Fibroblast of lung (primary cell): ENCODE results near the gene COPZ2. TPM values are rescaled to one million over a fixed set of nuclear protein-coding genes. Genes with fewer than 3 reads are reported as not detected.

Source experiments
- DNase-seq, 2 donors: peaks; one replicate each; pipeline versions ENCODE4 v3.0.0 to v3.0.0-alpha.2; 2010; ENCODE audit warnings: low read depth in 2 of 2
- H2AFZ ChIP-seq: 2 replicates; pipeline ENCODE4 v1.5.1; 2012; ENCODE audit warnings: low read length, control low read depth, inconsistent platforms
- H3K27ac ChIP-seq: 2 replicates; pipeline ENCODE4 v1.5.1; 2011; ENCODE audit warnings: low read length, control low read depth; ENCODE audit not compliant: insufficient read depth
- H3K27me3 ChIP-seq: 2 replicates; pipeline ENCODE4 v1.5.1; 2011; ENCODE audit warnings: mild to moderate bottlenecking, low read length; ENCODE audit not compliant: control insufficient read depth, insufficient read depth
- H3K36me3 ChIP-seq: 2 replicates; pipeline ENCODE4 v1.5.1; 2011; ENCODE audit warnings: low read length; ENCODE audit not compliant: control insufficient read depth, insufficient read depth
- H3K4me1 ChIP-seq: 2 replicates; pipeline ENCODE4 v1.5.1; 2011; ENCODE audit warnings: low read length; ENCODE audit not compliant: control insufficient read depth, insufficient read depth; ENCODE audit errors: extremely low read depth
- H3K4me2 ChIP-seq: 2 replicates; pipeline ENCODE4 v1.5.1; 2011; ENCODE audit warnings: low read length, control low read depth; ENCODE audit not compliant: insufficient read depth; ENCODE audit errors: extremely low read depth
- H3K4me3 ChIP-seq, 4 experiments: fragments of 200-600 bp in 1 of 4; sonication (generic) in 1 of 4; replicated peaks in 1 of 4; 2 replicates each; pipeline ENCODE4 v1.5.1; 2011 to 2016; ENCODE audit warnings: low read length in 4 of 4, low read depth in 3 of 4, mild to moderate bottlenecking in 3 of 4, control low read depth in 2 of 4, inconsistent platforms in 1 of 4, mixed read lengths in 1 of 4; ENCODE audit not compliant: insufficient read depth in 1 of 4; ENCODE audit errors: control extremely low read depth in 1 of 4
- H3K79me2 ChIP-seq: 2 replicates; pipeline ENCODE4 v1.5.1; 2012; ENCODE audit warnings: mild to moderate bottlenecking, low read length, inconsistent platforms; ENCODE audit not compliant: control insufficient read depth, insufficient read depth
- H3K9ac ChIP-seq: 2 replicates; pipeline ENCODE4 v1.5.1; 2011; ENCODE audit warnings: mild to moderate bottlenecking, low read length, control low read depth; ENCODE audit not compliant: insufficient read depth
- H3K9me3 ChIP-seq: 2 replicates; pipeline ENCODE4 v1.5.1; 2012; ENCODE audit warnings: low read depth, low read length; ENCODE audit not compliant: control insufficient read depth, insufficient read depth
- H4K20me1 ChIP-seq: 2 replicates; pipeline ENCODE4 v1.5.1; 2011; ENCODE audit warnings: low read length; ENCODE audit not compliant: control insufficient read depth, insufficient read depth; ENCODE audit errors: extremely low read depth
- CTCF ChIP-seq, 2 donors: IDR thresholded peaks in 1 of 2; conservative IDR thresholded peaks in 1 of 2; 1 replicate in 1 of 2; 2 replicates in 1 of 2; pipeline ENCODE4 v1.5.1; 2011 to 2012; ENCODE audit warnings: low read length in 2 of 2, control low read depth in 1 of 2, inconsistent platforms in 1 of 2, low read depth in 1 of 2, mild to moderate bottlenecking in 1 of 2
- EZH2 ChIP-seq: IDR thresholded peaks from 2 replicates; pipeline ENCODE4 v1.5.1; 2012; ENCODE audit warnings: low read length, control low read depth, mild to moderate bottlenecking; ENCODE audit errors: missing control alignments
- polyA plus RNA-seq, 2 donors: library from polyadenylated mRNA; depleted of rRNA in 1 of 2; stranded (reverse) in 1 of 2; unstranded in 1 of 2; fragments of >200 nt; gene quantifications; 2 replicates each; pipeline ENCODE4 v1.2.1, GENCODE V29; 2011 to 2012; ENCODE audit warnings: missing spikeins in 1 of 2
- total RNA-seq: library from RNA; depleted of rRNA; stranded (reverse); fragments of >200 nt; gene quantifications from 2 replicates; pipeline ENCODE4 v1.2.1, GENCODE V29; 2014

COPZ2 gene
- total and polyA plus RNA-seq, 2 donors (not counting 1 experiment from before 2014, with no cell fraction given) = 63.1 to 97.9 TPM

GRCh38 chr17:48047741-48048383, 10.3 kb upstream of the COPZ2 start, which contains the start of gene NFE2L1:
Gene NFE2L1 (plus strand): TSS chr17:48048359. CDS start chr17:48051119, 2,760 bp downstream.
- DNase-seq = peak; percentile 100
- H3K9me3 ChIP-seq = no peaks in the 10 kb centered on the region
- H3K27ac ChIP-seq = peak within 1 kb of the TSS; percentile 79
- H3K36me3 ChIP-seq = peaks cover 3% of the 10 kb centered on the region
- TF ChIP-seq CTCF (conservative IDR thresholded peaks at IDR 0.05 in 1 of 2, IDR thresholded peaks at IDR 0.05 in 1 of 2; ENCODE audit: low read depth in 1 of 2, low read length in 2 of 2) = no peak
- no peak for TF ChIP-seq EZH2
- no peaks in the 10 kb centered on the region for H4K20me1 ChIP-seq
- peak within 1 kb of the TSS; percentile 83 for H3K9ac ChIP-seq
- H3K79me2 ChIP-seq = peaks cover 22% of the 10 kb centered on the region
- peak within 1 kb of the TSS; percentile 68 to 98 (median 84) for H3K4me3 ChIP-seq
- peak within 1 kb of the TSS; percentile 81 for H2AFZ ChIP-seq
- H3K27me3 ChIP-seq = no peaks in the 10 kb centered on the region
- H3K4me1 ChIP-seq = peaks cover 19% of the 10 kb centered on the region
- H3K4me2 ChIP-seq = peak within 1 kb of the TSS; percentile 84

- no peak for TF ChIP-seq EZH2
- no peak for TF ChIP-seq CTCF (conservative IDR thresholded peaks at IDR 0.05 in 1 of 2, IDR thresholded peaks at IDR 0.05 in 1 of 2; ENCODE audit: low read depth in 1 of 2, low read length in 2 of 2)
- Histone ChIP-seq H3K4me1 (peaks cover 13% of the 10 kb centered on the region), H3K4me2 (peak overlapping the region; percentile 81), H3K79me2 (peaks cover 17% of the 10 kb centered on the region), H3K4me3 (peak overlapping the region; percentile 38 to 93 (median 66)), H4K20me1 (no peaks in the 10 kb centered on the region), H3K36me3 (peaks cover 3% of the 10 kb centered on the region), H3K9ac (peak overlapping the region; percentile 71), H3K9me3 (no peaks in the 10 kb centered on the region), H3K27ac (peak overlapping the region; percentile 79), H2AFZ (peak overlapping the region; percentile 81), H3K27me3 (no peaks in the 10 kb centered on the region)
- DNase-seq = peak in 1 of 2 donors; percentile 22
Measured at GRCh38 chr17:48047113-48047740, 9.6 kb upstream of the COPZ2 start.

GRCh38 chr17:48046296-48046695, 8.7 kb upstream of the COPZ2 start:
- H3K4me3 ChIP-seq = peak overlapping the region in 2 of 4 experiments; percentile 72 to 93
- DNase-seq = no peak
- H3K4me1 ChIP-seq = peaks cover 6% of the 10 kb centered on the region
- no peak overlapping the region for H3K9ac ChIP-seq
- peaks cover 15% of the 10 kb centered on the region for H3K79me2 ChIP-seq
- TF ChIP-seq CTCF (conservative IDR thresholded peaks at IDR 0.05 in 1 of 2, IDR thresholded peaks at IDR 0.05 in 1 of 2; ENCODE audit: low read depth in 1 of 2, low read length in 2 of 2) = no peak
- TF ChIP-seq EZH2 = no peak
- H3K9me3 ChIP-seq = no peaks in the 10 kb centered on the region
- no peaks in the 10 kb centered on the region for H4K20me1 ChIP-seq
- H3K36me3 ChIP-seq = peaks cover 2% of the 10 kb centered on the region
- H3K27me3 ChIP-seq = no peaks in the 10 kb centered on the region
- H3K4me2 ChIP-seq = no peak overlapping the region
- no peak overlapping the region for H3K27ac ChIP-seq
- H2AFZ ChIP-seq = no peak overlapping the region
